ENCODE measurements around the gene PIGZ. TPM values are rescaled to one million over a fixed set of nuclear protein-coding genes. Genes with fewer than 3 reads are reported as not detected.

PIGZ gene
- total RNA-seq, 1 experiment from 2014 or later = 0.15 TPM

DNA sequence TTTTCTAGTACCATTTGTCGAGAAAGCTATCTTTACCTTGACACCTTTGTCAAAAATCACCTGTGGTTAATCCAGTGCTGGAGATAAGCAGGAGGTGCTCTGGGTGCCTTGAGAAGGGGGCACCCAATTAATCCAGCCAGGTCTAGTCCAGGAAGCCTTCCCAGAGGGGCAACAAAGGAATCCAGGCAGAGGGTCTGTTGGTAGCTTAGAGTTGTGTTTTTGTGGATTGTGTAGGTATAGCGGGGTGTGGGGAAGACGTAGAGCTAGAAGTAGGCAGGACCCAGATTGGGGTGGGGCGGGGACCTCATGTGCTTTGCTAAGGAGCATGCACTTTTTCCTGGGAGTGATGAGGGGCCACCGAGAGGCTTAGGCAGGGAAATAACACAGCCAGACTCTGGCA, 6.0 kb upstream of the PIGZ start:
- peaks cover 11 to 17% of the 10 kb centered on the region in 2 experiments for H3K9me3 Mint-ChIP-seq
- Histone ChIP-seq H2AFZ (ENCODE audit: low read length) (no peak overlapping the region), H3K18ac (ENCODE audit: insufficient read length, low read depth, low read length) (no peak overlapping the region), H4K91ac (ENCODE audit: insufficient read length, low read depth, low read length) (no peak overlapping the region), H2AK5ac (ENCODE audit: insufficient read length, low read length) (no peak overlapping the region), H3K23me2 (ENCODE audit: insufficient read length, low read depth, low read length, poor library complexity, severe bottlenecking) (no peaks in the 10 kb centered on the region), H3K27ac (ENCODE audit: insufficient read length, low read depth, low read length) (no peak overlapping the region), H3K4me1 (ENCODE audit: insufficient read depth, low read length) (no peaks in the 10 kb centered on the region; the same call in 1 of the 2 replicates), H3T11ph (ENCODE audit: low read length) (no peak overlapping the region), H4K20me1 (ENCODE audit: control insufficient read depth, insufficient read depth, insufficient read length) (no peaks in the 10 kb centered on the region), H3K9me3 (ENCODE audit: control insufficient read depth, low read depth, low read length) (peaks cover 3% of the 10 kb centered on the region), H3K9ac (ENCODE audit: extremely low read depth, insufficient read length, low read length) (no peak overlapping the region), H3K4me2 (ENCODE audit: insufficient read depth, insufficient read length, low read length) (no peak overlapping the region), H3K79me1 (ENCODE audit: insufficient read depth, low read depth, low read length, poor library complexity, severe bottlenecking) (no peaks in the 10 kb centered on the region), H3K27me3 (ENCODE audit: insufficient read depth, low read length) (peaks cover 14% of the 10 kb centered on the region; the same call in 1 of the 2 replicates), H3K14ac (ENCODE audit: insufficient read depth, low read length) (no peak overlapping the region), H3K23ac (ENCODE audit: insufficient read length, low read depth, low read length) (no peak overlapping the region), H2BK5ac (ENCODE audit: insufficient read length, low read length) (no peak overlapping the region), H3K79me2 (ENCODE audit: insufficient read depth, low read length) (no peaks in the 10 kb centered on the region), H4K5ac (ENCODE audit: insufficient read length, low read depth, low read length) (no peak overlapping the region), H2BK20ac (ENCODE audit: low read depth, low read length, poor library complexity, severe bottlenecking) (no peak overlapping the region), H2BK12ac (ENCODE audit: insufficient read length, low read depth, low read length) (no peak overlapping the region), H4K8ac (replicated peaks; ENCODE audit: insufficient read length, low read depth, low read length) (no peak overlapping the region), H3K56ac (ENCODE audit: insufficient read length, low read depth, low read length) (no peak overlapping the region), H3K4ac (ENCODE audit: low read depth, low read length) (no peak overlapping the region), H2BK15ac (ENCODE audit: low read depth, low read length) (no peak overlapping the region), H2BK120ac (ENCODE audit: low read depth, low read length, poor library complexity, severe bottlenecking) (no peak overlapping the region)
- peaks cover 0 to 8% (median 4%) of the 10 kb centered on the region in 3 experiments; a peak in 2 of 7 replicates for H3K36me3 Mint-ChIP-seq (ENCODE audit: insufficient read depth in 1 of 3, low read depth in 3 of 3)
- no CpG with 5 or more reads among the region's 5 CpGs for WGBS (ENCODE audit: extremely low coverage, insufficient read length, low lambda C conversion rate)
- H3K4me3 Mint-ChIP-seq = no peak overlapping the region
- TF ChIP-seq, protein P1, sequence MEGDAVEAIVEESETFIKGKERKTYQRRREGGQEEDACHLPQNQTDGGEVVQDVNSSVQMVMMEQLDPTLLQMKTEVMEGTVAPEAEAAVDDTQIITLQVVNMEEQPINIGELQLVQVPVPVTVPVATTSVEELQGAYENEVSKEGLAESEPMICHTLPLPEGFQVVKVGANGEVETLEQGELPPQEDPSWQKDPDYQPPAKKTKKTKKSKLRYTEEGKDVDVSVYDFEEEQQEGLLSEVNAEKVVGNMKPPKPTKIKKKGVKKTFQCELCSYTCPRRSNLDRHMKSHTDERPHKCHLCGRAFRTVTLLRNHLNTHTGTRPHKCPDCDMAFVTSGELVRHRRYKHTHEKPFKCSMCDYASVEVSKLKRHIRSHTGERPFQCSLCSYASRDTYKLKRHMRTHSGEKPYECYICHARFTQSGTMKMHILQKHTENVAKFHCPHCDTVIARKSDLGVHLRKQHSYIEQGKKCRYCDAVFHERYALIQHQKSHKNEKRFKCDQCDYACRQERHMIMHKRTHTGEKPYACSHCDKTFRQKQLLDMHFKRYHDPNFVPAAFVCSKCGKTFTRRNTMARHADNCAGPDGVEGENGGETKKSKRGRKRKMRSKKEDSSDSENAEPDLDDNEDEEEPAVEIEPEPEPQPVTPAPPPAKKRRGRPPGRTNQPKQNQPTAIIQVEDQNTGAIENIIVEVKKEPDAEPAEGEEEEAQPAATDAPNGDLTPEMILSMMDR (conservative IDR thresholded peaks at IDR 0.05) = no peak
- H3K4me1 Mint-ChIP-seq = peaks cover 3 to 4% of the 10 kb centered on the region in 2 experiments; a peak in 3 of 4 replicates
- DNase-seq = no peak
- H3K27me3 Mint-ChIP-seq (ENCODE audit: low read depth) = peaks cover 51% of the 10 kb centered on the region
- no peak overlapping the region; a peak in 1 of 7 replicates for H3K27ac Mint-ChIP-seq
